ENCODE results near the gene SRRM5. TPM values are rescaled to one million over a fixed set of nuclear protein-coding genes. Genes with fewer than 3 reads are reported as not detected.
"Not testable (repeated sequence)": the region's sequence is repeated elsewhere in the genome, so short reads cannot be mapped to it uniquely, and the experiment has no call there.

SRRM5 gene
- total RNA-seq, 2 experiments from 2014 or later, result 0.28 to 0.45 TPM

DNA sequence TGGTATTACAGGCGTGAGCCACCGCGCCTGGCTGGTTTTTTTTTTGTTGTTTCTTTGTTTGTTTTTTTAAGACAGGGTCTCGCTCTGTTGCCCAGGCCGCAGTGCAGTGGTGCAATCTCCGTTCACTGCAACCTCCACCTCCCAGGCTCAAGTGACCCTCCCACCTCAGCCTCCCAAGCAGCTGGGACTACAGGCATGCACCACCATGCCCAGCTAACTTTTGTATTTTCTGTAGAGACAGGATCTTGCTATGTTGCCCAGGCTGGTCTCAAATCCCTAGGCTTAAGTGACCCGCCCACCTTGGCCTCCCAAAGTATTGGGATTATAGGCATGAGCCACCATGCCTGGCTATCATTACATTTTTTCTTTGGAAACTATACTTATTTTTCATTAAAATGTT lies 38.4 kb downstream of the SRRM5 start:
- H3K4me1 Mint-ChIP-seq, H3K4me3 Mint-ChIP-seq, POLR2A ChIA-PET, H3K27ac Mint-ChIP-seq, DNase-seq, H3K27me3 Mint-ChIP-seq, H3K9me3 Mint-ChIP-seq: not testable (repeated sequence)
- CTCF ChIA-PET, result interaction anchor here (1.3 kb wide), 1 partner anchor 18 kb away, joined by 4 read pairs; no protein-coding TSS in a partner anchor
- peaks cover 49% of the 10 kb centered on the region for H3K36me3 Mint-ChIP-seq (ENCODE audit: low read depth)

DNA sequence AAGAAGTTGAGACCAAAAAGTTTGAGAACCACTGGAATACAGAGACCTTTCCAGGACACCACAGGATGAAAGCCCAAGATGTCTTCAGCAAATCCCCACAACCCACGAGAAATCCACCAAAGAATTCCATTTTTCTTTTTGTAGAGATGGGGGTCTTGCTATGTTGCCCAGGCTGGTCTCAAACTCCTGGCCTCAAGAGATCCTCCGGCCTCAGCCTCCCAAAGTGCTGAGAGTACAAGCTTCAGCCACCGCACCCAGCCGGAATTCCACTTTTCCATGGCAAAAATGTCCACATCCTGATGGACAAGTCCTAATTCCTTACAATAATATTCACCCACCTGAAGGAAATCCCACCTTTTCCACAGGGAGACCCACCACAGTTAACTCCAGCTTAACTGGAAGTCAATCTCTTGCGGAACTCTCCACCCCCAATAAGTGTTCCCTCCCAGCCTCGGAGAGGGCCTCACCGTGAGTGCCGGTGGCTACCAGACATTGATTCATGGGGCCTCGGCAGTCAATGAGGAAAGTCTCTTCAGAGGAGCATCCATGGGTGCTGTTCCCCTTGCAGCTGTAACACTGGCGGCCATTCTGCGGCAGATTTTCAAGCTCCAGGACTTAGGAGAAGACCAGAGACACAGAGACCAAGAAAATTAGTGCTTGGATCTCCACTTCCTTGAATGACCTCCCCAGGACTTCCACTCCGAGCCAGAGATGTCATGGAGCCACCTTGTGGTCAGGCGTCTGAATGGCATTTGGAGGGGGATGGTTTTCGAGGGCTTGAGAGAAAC lies 40.1 kb downstream of the SRRM5 start:
- ChIA-PET CTCF (interaction anchor here (1.3 to 2.1 kb wide), 3 partner anchors 11 to 97 kb away, joined by 5 to 9 read pairs (median 8); no protein-coding TSS in a partner anchor), POLR2A (no interaction called here)
- Mint-ChIP-seq H3K36me3 (ENCODE audit: low read depth) (peaks cover 54% of the 10 kb centered on the region), H3K9me3 (no peaks in the 10 kb centered on the region), H3K27ac (no peak overlapping the region), H3K4me1 (peaks cover 4% of the 10 kb centered on the region), H3K4me3 (no peak overlapping the region), H3K27me3 (no peaks in the 10 kb centered on the region)
- peak; percentile 56 for DNase-seq

GRCh38 chr19:43652546-43652874 lies 40.6 kb downstream of the SRRM5 start:
- no peak for DNase-seq
- no peak overlapping the region for H3K27ac Mint-ChIP-seq
- no peaks in the 10 kb centered on the region for H3K9me3 Mint-ChIP-seq
- POLR2A ChIA-PET, result no interaction called here
- no peaks in the 10 kb centered on the region for H3K27me3 Mint-ChIP-seq
- peaks cover 4% of the 10 kb centered on the region for H3K4me1 Mint-ChIP-seq
- CTCF ChIA-PET, result interaction anchor here (0.7 to 2.1 kb wide), 4 partner anchors 11 to 117 kb away, joined by 3 to 9 read pairs (median 6); no protein-coding TSS in a partner anchor
- H3K36me3 Mint-ChIP-seq (ENCODE audit: low read depth), result peaks cover 53% of the 10 kb centered on the region
- no peak overlapping the region for H3K4me3 Mint-ChIP-seq

GRCh38 chr19:43656436-43656835 lies 44.5 kb downstream of the SRRM5 start:
- no peak overlapping the region for H3K27ac Mint-ChIP-seq
- peaks cover 4% of the 10 kb centered on the region for H3K4me1 Mint-ChIP-seq
- POLR2A ChIA-PET, result no interaction called here
- no peak overlapping the region for H3K4me3 Mint-ChIP-seq
- peaks cover 73% of the 10 kb centered on the region for H3K36me3 Mint-ChIP-seq (ENCODE audit: low read depth)
- no peak for DNase-seq
- CTCF ChIA-PET, result interaction anchor here (1.0 to 2.3 kb wide), 2 partner anchors 12 to 224 kb away, joined by 4 to 6 read pairs; no protein-coding TSS in a partner anchor
- H3K9me3 Mint-ChIP-seq, result peaks cover 11% of the 10 kb centered on the region
- H3K27me3 Mint-ChIP-seq, result no peaks in the 10 kb centered on the region

GRCh38 chr19:43658001-43658400 lies 46.1 kb downstream of the SRRM5 start:
- H3K4me1 Mint-ChIP-seq, result peaks cover 3% of the 10 kb centered on the region
- POLR2A ChIA-PET, result no interaction called here
- no peak for DNase-seq
- no peak overlapping the region for H3K27ac Mint-ChIP-seq
- no peaks in the 10 kb centered on the region for H3K27me3 Mint-ChIP-seq
- CTCF ChIA-PET, result interaction anchor here (2.3 kb wide), 1 partner anchor 11 kb away, joined by 6 read pairs; no protein-coding TSS in a partner anchor
- no peak overlapping the region for H3K4me3 Mint-ChIP-seq
- peaks cover 76% of the 10 kb centered on the region for H3K36me3 Mint-ChIP-seq (ENCODE audit: low read depth)
- peaks cover 11% of the 10 kb centered on the region for H3K9me3 Mint-ChIP-seq

DNA sequence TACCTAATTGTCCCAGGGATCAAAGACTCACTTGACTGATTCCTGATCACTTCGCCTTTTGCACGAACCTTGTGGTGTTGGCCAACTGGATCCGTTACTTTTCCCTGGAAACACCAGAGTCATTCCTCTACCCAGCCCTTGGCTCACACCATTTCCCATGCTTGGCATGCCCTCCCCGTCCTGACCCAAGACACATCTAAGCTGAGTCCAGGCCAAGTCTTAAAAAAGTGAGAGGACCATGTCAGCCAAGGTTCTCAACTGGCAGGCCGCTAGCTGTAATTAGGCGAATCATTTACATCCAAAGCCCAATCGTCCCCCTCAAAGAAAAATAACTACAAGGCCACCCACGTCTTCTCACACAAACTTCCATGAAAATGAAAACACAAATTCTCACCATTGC lies 46.6 kb downstream of the SRRM5 start:
- Mint-ChIP-seq H3K27ac (no peak overlapping the region), H3K4me3 (no peak overlapping the region), H3K4me1 (peaks cover 5% of the 10 kb centered on the region), H3K36me3 (ENCODE audit: low read depth) (peaks cover 74% of the 10 kb centered on the region), H3K9me3 (peaks cover 11% of the 10 kb centered on the region), H3K27me3 (no peaks in the 10 kb centered on the region)
- DNase-seq, result no peak
- ChIA-PET POLR2A (no interaction called here), CTCF (no interaction called here)

GRCh38 chr19:43660301-43660970 lies 48.5 kb downstream of the SRRM5 start:
- peaks cover 79% of the 10 kb centered on the region for H3K36me3 Mint-ChIP-seq (ENCODE audit: low read depth)
- peaks cover 25% of the 10 kb centered on the region for H3K4me1 Mint-ChIP-seq
- H3K27ac Mint-ChIP-seq, result no peak overlapping the region
- ChIA-PET POLR2A (interaction anchor here (2.0 kb wide), 1 partner anchor 8 kb away, joined by 4 read pairs; no protein-coding TSS in a partner anchor), CTCF (interaction anchor here (0.7 to 1.6 kb wide), 2 partner anchors 8 to 106 kb away, joined by 3 to 5 read pairs; no protein-coding TSS in a partner anchor)
- no peak overlapping the region for H3K4me3 Mint-ChIP-seq
- no peaks in the 10 kb centered on the region for H3K27me3 Mint-ChIP-seq
- no peak for DNase-seq
- peaks cover 11% of the 10 kb centered on the region for H3K9me3 Mint-ChIP-seq

DNA sequence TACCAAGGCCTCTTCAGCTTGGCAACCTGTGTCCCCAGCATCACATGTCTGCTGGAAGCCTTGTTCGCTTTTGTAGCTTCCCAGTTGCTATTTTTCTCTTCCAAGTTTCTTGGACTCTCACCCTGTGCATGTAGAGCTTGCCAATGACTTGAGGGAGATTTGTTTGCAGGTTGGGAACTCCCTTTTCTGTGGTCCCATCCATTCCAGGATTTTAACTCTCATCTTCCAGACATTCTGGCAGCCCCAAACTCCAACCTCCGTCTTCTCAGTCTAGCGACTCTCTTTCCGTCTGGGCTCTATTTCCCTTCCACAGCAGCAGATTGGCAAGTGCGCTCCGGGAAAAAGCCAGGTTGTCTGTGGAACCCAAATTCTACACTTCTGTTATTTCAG lies 49.1 kb downstream of the SRRM5 start:
- Mint-ChIP-seq H3K27ac (no peak overlapping the region), H3K27me3 (no peaks in the 10 kb centered on the region), H3K36me3 (ENCODE audit: low read depth) (peaks cover 74% of the 10 kb centered on the region), H3K4me1 (peaks cover 25% of the 10 kb centered on the region), H3K9me3 (peaks cover 11% of the 10 kb centered on the region), H3K4me3 (no peak overlapping the region)
- no peak for DNase-seq
- ChIA-PET POLR2A (interaction anchor here (2.0 kb wide), 1 partner anchor 7 kb away, joined by 4 read pairs; no protein-coding TSS in a partner anchor), CTCF (no interaction called here)

DNA sequence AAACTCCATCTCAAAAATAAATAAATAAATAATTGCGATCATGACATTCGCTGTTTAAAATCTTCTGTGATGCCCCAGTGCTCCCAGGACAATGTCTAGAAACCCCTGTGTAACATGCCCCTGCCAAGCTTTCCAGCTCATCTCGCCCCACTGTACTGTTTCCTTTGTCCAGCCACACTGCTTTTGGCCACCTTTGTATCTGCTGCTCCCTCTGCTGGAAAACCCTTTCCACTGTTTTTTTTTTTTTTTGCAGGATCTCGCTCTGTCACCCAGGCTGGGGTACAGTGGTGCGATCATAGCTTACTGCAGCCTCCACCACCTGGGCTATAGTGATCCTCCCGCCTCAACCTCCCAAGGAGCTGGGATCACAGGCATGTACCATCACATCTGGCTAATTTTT lies 50.6 kb downstream of the SRRM5 start:
- peaks cover 76% of the 10 kb centered on the region for H3K36me3 Mint-ChIP-seq (ENCODE audit: low read depth)
- peak overlapping the region; percentile 52 for H3K27ac Mint-ChIP-seq
- ChIA-PET POLR2A (no interaction called here), CTCF (no interaction called here)
- no peak overlapping the region for H3K4me3 Mint-ChIP-seq
- H3K9me3 Mint-ChIP-seq, result peaks cover 11% of the 10 kb centered on the region
- H3K27me3 Mint-ChIP-seq, result no peaks in the 10 kb centered on the region
- no peak for DNase-seq
- peaks cover 30% of the 10 kb centered on the region for H3K4me1 Mint-ChIP-seq

DNA sequence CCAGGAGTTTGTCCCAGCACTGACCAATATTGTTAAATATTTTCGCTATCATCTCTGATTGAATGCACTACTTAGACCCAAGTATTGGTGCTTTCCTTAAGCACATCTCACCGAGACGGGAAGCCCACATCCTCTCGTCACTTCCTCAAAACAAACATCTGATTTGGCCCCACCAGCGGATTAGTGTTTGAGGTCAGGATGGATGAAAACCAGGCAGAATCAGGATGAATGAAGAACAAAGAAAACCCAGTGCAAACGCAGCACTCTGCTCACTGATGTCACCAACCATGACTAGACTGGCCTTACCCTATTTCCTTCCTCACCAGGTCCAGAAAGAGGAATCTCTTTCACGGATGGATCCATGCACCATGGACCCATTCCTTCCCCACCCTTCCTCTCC lies 52.1 kb downstream of the SRRM5 start:
- CTCF ChIA-PET, result no interaction called here
- H3K4me3 Mint-ChIP-seq, result peak overlapping the region; percentile 38

More for the DNA sequence above, 52.1 kb downstream of the SRRM5 start:
- H3K27me3 Mint-ChIP-seq, result no peaks in the 10 kb centered on the region
- POLR2A ChIA-PET, result no interaction called here
- peaks cover 71% of the 10 kb centered on the region for H3K36me3 Mint-ChIP-seq (ENCODE audit: low read depth)
- peaks cover 38% of the 10 kb centered on the region for H3K4me1 Mint-ChIP-seq
- H3K9me3 Mint-ChIP-seq, result peaks cover 5% of the 10 kb centered on the region
- H3K27ac Mint-ChIP-seq, result peak overlapping the region; percentile 73
- DNase-seq, result peak; percentile 68

Other genes starting within 250 kb of the SRRM5 start
- gene TEX101, start 197.2 kb upstream of the SRRM5 start, total RNA-seq, result not detected
- 1 to 10 TPM in 1 of 2 experiments, under 1 TPM in 1; 0.63 to 1.0 TPM for gene LYPD3, start 146.5 kb upstream of the SRRM5 start, total RNA-seq
- 10 to 100 TPM; 12.0 to 15.2 TPM for gene PHLDB3, start 107.3 kb upstream of the SRRM5 start, total RNA-seq
- gene ETHE1, start 84.9 kb upstream of the SRRM5 start, total RNA-seq, result 10 to 100 TPM; 90.7 to 91.1 TPM
- gene ZNF575, start 78.9 kb upstream of the SRRM5 start, total RNA-seq, result 1 to 10 TPM; 4.1 to 4.8 TPM
- 10 to 100 TPM; 42.5 to 46.1 TPM for gene XRCC1, start 36.6 kb upstream of the SRRM5 start, total RNA-seq
- 1 to 10 TPM; 3.7 to 4.4 TPM for gene PINLYP, start 36.3 kb upstream of the SRRM5 start, total RNA-seq
- gene IRGQ, start 16.0 kb upstream of the SRRM5 start, total RNA-seq, result 10 to 100 TPM; 15.3 to 16.5 TPM
- gene ZNF576, start 15.5 kb upstream of the SRRM5 start, total RNA-seq, result 10 to 100 TPM; 13.2 to 13.5 TPM
- gene ZNF428, start 7.5 kb downstream of the SRRM5 start, total RNA-seq, result 10 to 100 TPM; 19.7 to 20.6 TPM
- under 1 TPM; 0.43 to 0.60 TPM for gene CADM4, start 27.8 kb downstream of the SRRM5 start, total RNA-seq
- gene PLAUR, start 58.1 kb downstream of the SRRM5 start, total RNA-seq, result 10 to 100 TPM; 29.2 to 29.3 TPM
- not detected for gene IRGC, start 104.0 kb downstream of the SRRM5 start, total RNA-seq
- 10 to 100 TPM; 58.1 to 64.6 TPM for gene SMG9, start 142.9 kb downstream of the SRRM5 start, total RNA-seq
- 10 to 100 TPM; 71.7 to 72.3 TPM for gene KCNN4, start 168.9 kb downstream of the SRRM5 start, total RNA-seq
- gene LYPD5, start 190.4 kb downstream of the SRRM5 start, total RNA-seq, result under 1 TPM; 0.70 to 0.71 TPM
- 1 to 10 TPM; 6.5 to 6.8 TPM for gene ZNF283, start 215.2 kb downstream of the SRRM5 start, total RNA-seq

Data from activated CD4-positive, alpha-beta memory T cell treated with anti-CD3 and anti-CD28 coated beads, Interleukin-2, amount 10 ng/mL, durations not matched to agents 7 days and 5 days (primary cell).